TTC549 (cell line): ENCODE measurements around the gene GOLGA8M.
"Not testable (repeated sequence)": the region's sequence is repeated elsewhere in the genome, so short reads cannot be mapped to it uniquely, and the experiment has no call there.

Experiments used
- FAIRE-seq: peaks from 2 replicates; lab custom pipeline; 2012; peaks lifted over from hg19 to GRCh38; lab: Jason Lieb, UNC

The GOLGA8M gene

DNA sequence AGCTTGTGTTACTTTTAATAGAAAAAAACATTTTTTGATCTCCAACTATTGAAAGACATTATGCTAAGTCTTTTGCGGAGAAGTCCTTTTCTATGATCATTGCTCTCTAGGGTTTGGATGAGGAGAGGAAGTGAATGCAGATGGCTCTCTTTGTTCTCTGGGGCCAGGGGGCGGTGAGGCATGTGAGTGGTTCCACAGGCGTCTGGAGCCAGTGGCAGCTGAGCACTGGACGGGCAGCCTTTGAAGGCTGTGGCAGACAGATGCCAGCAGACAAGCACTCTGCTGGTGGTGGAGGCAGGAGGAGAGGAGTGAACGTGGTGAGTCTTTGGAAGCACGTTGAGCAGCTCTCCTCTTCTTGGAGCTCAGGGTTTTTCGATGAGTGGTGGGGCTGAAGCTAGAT is 51.5 kb downstream of the GOLGA8M start:
- not testable (repeated sequence) for FAIRE-seq

DNA sequence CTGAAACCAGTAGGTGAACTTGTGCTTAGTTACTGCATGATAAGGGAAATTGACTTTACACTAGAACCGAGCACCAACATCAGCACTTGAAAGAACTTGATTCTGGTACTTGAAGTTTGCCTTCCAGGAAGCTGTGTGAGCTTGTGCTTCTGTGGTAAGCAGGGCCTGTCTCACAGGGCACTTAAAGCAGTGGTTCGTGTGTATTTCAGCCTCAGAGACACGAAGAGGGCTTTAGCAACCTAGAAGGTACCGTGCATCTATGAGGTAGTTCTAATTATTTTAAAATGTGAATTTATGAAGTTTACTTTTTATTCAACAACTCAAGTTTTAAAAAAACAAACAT is 56.2 kb downstream of the GOLGA8M start:
- FAIRE-seq: not testable (repeated sequence)

DNA sequence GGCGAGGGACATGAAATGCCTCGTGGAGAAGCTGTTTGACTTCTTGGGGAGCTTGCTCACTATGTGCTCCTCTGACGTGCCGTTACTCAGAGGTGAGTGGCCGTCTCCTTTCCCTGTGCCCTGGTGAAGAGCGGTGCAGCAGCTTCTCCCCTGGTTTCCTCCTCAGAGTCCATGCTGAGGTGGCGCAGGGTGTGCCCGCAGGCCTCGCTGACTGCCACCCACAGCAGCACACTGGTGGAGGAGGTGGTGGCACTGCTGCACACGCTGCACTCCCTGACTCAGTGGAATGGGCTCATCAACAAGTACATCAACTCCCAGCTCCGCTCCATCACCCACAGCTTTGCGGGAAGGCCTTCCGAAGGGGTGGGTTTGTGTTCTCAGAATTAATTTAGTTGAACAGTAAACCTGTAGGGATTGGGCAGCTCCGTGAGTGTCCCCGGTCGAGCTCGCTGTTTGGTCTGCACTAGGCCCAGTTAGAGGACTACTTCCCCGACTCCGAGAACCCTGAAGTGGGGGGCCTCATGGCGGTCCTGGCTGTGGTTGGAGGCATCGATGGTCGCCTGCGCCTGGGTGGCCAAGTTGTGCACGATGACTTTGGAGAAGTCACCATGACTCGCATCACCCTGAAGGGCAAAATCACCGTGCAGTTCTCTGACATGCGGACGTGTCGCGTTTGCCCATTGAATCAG is 56.7 kb downstream of the GOLGA8M start:
- FAIRE-seq: not testable (repeated sequence)

DNA sequence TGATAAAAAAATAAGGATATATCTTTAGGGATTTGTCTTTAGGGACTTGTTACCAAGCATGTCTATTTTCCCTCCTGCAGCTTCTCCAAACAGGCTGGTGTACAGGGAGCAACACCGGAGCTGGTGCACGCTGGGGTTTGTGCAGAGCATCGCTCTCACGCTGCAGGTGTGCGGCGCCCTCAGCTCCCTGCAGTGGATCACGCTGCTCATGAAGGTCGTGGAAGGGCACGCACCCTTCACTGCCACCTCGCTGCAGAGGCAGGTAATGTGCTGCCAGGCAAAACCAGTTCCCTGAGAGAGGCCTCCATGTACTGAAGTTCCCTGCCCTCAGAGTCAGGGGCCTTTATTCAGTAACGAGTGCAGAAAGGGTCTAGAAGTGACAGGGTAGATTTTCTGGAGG is 58.0 kb downstream of the GOLGA8M start:
- not testable (repeated sequence) for FAIRE-seq

DNA sequence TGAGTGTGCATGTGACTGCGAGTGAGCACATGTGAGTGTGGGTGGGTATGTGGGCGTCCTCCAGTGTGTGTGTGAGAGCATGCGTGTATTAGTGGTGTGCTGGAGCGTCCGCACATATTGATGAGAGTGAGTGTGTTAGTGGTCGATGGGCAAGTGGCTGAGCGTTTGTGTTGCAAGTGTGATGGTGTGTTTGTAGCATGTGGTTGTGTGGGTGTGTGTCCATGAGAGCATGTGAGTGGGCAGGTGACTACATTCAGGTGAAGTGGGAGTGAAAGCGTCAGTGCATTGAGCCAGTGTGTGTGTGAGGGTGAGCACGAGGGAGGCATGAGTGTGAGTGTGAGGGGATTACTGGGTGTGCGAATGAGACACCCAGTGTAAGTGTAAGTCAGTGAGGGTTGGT is 59.7 kb downstream of the GOLGA8M start:
- FAIRE-seq: not testable (repeated sequence)
